ENCODE measurements around the gene THBS3.
A peak's percentile ranks its signal among the peaks of the same experiment; 100 is the strongest.
"Not testable (repeated sequence)": the region's sequence is repeated elsewhere in the genome, so short reads cannot be mapped to it uniquely, and the experiment has no call there.

Gene THBS3

DNA sequence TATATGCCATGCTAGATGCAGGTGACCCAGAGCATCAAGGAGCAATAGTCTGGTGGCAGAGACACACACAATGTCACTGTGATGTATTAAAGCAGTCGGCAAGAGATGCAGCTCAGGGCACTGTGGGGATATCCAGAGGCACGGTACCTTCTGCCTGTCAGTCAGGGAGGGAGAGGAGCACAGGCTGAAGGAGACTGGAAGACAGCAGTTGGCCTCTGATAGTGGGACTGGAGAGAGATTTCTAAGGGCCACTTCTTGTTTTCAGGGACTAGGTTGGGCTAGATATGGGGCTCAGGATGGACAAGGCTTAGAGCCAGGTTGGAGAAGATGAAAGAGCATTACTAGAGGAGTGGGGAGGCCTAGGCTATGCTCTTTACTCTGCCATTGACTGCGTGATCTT is 23.6 kb upstream of the THBS3 start:
- not testable (repeated sequence) for H3K9ac ChIP-seq (ENCODE audit: low read length); H3K4me3 ChIP-seq (ENCODE audit: low read length); H3K36me3 ChIP-seq (ENCODE audit: control insufficient read depth, insufficient read depth, low read length); H3K27me3 ChIP-seq (ENCODE audit: control insufficient read depth, insufficient read depth, low read length); H3K27ac ChIP-seq (ENCODE audit: low read depth, low read length)
- peaks cover 22% of the 10 kb centered on the region for H3K4me1 ChIP-seq (ENCODE audit: control insufficient read depth, insufficient read depth, low read length)

DNA sequence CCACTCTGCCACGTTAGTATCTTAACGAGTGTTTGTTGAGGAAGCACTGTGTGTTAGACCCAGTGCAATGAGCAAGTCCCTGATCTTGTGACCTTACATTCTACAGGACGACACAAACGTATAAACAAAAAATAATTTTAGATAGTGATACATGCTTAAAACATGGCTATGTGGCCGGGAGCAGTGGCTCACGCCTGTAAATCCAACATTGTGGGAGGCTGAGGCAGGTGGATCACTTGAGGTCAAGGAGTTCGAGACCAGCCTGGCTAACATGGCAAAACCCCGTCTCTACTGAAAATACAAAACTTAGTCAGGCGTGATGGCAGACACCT is 20.4 kb upstream of the THBS3 start:
- peak overlapping the region; percentile 1 for H3K9ac ChIP-seq (ENCODE audit: low read length)
- H3K27ac ChIP-seq (ENCODE audit: low read depth, low read length), result peak overlapping the region; percentile 87
- H3K36me3 ChIP-seq (ENCODE audit: control insufficient read depth, insufficient read depth, low read length), result no peaks in the 10 kb centered on the region
- H3K4me1 ChIP-seq (ENCODE audit: control insufficient read depth, insufficient read depth, low read length), result peaks cover 24% of the 10 kb centered on the region
- H3K27me3 ChIP-seq (ENCODE audit: control insufficient read depth, insufficient read depth, low read length), result no peaks in the 10 kb centered on the region
- H3K4me3 ChIP-seq (ENCODE audit: low read length), result peak overlapping the region; percentile 60

DNA sequence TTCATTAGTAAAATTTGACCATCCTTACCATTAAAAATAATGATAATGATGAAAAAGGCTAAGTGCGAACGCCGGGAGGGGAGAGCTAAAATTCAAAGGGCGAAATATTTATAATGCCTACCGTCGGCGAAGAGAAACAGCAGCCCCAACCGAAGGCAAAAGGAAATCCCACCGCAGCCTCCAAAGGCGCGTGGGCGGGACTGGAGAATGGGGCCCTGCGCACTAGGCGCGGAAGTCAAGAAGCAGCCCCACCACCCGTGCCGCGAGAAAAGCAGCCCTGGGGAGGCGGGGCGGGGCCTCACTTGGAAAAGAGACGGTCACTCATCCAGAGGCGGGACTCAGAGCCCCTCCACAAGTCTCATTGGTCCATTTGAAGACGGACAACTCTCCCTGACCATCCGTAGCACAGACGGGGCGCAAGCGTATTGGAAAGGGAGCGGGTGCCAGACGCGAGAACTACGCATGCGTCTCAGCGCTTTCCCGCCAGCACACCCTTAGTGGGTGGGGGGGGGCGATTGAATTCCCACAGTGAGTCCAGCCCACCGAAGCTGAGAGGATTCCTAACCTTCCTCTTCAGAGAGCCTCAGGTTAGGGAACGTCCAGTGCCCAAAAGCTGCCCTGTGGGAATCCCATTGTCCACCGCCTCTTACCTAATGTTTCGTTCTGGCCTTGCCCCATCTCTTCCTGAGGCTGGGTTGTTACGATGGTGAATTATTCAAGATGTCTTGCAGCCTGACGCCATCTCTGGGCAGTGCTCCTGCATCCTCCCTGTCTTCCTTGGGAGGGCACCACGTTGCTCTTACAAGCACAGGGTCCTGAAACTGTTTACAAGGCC is 19.8 kb upstream of the THBS3 start:
- Histone ChIP-seq H3K27ac (ENCODE audit: low read depth, low read length) (peak overlapping the region; percentile 87), H3K4me3 (ENCODE audit: low read length) (peak overlapping the region; percentile 68), H3K9ac (ENCODE audit: low read length) (peak overlapping the region; percentile 29), H3K27me3 (ENCODE audit: control insufficient read depth, insufficient read depth, low read length) (no peaks in the 10 kb centered on the region), H3K4me1 (ENCODE audit: control insufficient read depth, insufficient read depth, low read length) (peaks cover 24% of the 10 kb centered on the region), H3K36me3 (ENCODE audit: control insufficient read depth, insufficient read depth, low read length) (no peaks in the 10 kb centered on the region)

DNA sequence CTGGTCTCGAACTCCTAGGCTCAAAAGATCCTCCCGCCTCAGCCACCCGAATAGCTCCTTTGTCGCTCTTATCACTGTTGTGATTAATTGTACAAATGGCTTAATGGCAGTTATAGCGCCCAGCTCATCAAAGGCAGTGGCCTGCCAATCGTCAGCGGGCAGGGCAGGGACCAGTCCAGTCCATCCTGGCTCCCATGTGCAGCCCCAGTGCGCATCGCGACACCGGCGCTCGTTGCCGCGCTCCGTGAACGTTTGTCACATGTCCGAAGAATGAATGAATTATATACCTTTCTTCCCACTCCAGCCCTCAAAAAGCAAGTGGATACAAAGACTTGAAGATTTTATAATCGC is 19.2 kb upstream of the THBS3 start:
- Histone ChIP-seq H3K4me1 (ENCODE audit: control insufficient read depth, insufficient read depth, low read length) (peaks cover 19% of the 10 kb centered on the region), H3K9ac (ENCODE audit: low read length) (peak overlapping the region; percentile 29), H3K36me3 (ENCODE audit: control insufficient read depth, insufficient read depth, low read length) (no peaks in the 10 kb centered on the region), H3K4me3 (ENCODE audit: low read length) (peak overlapping the region; percentile 68), H3K27me3 (ENCODE audit: control insufficient read depth, insufficient read depth, low read length) (no peaks in the 10 kb centered on the region), H3K27ac (ENCODE audit: low read depth, low read length) (peak overlapping the region; percentile 79)

DNA sequence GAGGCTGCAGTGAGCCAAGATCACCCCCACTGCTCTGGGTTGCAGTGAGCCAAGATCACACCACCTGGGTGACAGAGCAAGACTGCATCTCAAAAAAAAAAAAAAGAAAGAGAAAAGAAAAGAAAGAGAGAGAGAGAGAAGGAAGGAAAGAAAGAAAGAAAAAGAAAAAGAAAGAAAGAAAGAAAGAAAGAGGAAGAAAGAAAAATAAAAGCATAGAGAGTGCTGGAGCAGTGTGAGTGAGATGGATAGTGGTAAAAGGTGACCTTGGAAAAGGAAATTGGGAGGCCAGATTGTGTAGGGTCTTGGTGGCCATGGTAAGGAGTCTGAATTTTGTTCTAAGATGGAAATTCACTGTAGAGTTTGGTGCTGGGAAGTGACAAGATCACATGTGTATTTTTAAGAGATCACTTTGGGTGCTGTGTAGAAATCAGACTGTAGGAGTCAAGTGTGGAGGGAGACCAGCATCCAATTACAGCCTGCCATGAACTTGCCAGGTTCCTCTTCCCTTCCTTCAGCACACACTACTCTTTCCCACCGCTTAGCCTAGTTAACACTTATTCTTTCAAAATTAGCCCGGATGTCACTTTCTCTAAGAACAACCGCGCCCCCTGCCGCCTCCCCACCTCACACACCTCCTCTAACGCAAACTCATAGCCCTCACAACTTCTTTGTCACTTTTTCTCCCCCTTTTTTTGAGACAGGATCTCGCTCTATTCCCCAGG is 18.7 kb upstream of the THBS3 start:
- Histone ChIP-seq H3K4me1 (ENCODE audit: control insufficient read depth, insufficient read depth, low read length) (peaks cover 16% of the 10 kb centered on the region), H3K27me3 (ENCODE audit: control insufficient read depth, insufficient read depth, low read length) (no peaks in the 10 kb centered on the region), H3K9ac (ENCODE audit: low read length) (peak overlapping the region; percentile 29), H3K27ac (ENCODE audit: low read depth, low read length) (peak overlapping the region; percentile 79), H3K36me3 (ENCODE audit: control insufficient read depth, insufficient read depth, low read length) (no peaks in the 10 kb centered on the region), H3K4me3 (ENCODE audit: low read length) (peak overlapping the region; percentile 68)

DNA sequence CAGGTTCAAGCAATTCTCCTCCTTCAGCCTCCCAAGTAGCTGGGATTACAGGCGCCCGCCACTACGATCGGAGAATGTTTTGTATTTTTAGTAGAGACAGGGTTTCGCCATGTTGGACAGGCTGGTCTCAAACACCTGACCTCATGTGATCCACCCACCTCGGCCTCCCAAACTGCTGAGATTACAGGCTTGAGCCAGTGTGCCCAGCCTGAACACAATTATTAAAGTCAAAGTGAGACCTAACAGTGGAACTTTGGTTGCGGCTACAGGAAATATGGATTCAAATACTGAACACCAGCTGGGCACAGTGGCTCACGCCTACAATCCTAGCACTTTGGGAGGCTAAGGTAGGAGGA is 17.7 kb upstream of the THBS3 start:
- not testable (repeated sequence) for H3K4me3 ChIP-seq (ENCODE audit: low read length); H3K36me3 ChIP-seq (ENCODE audit: control insufficient read depth, insufficient read depth, low read length); H3K27me3 ChIP-seq (ENCODE audit: control insufficient read depth, insufficient read depth, low read length); H3K9ac ChIP-seq (ENCODE audit: low read length)
- H3K4me1 ChIP-seq (ENCODE audit: control insufficient read depth, insufficient read depth, low read length), result peaks cover 13% of the 10 kb centered on the region
- peak overlapping the region; percentile 1 for H3K27ac ChIP-seq (ENCODE audit: low read depth, low read length)

DNA sequence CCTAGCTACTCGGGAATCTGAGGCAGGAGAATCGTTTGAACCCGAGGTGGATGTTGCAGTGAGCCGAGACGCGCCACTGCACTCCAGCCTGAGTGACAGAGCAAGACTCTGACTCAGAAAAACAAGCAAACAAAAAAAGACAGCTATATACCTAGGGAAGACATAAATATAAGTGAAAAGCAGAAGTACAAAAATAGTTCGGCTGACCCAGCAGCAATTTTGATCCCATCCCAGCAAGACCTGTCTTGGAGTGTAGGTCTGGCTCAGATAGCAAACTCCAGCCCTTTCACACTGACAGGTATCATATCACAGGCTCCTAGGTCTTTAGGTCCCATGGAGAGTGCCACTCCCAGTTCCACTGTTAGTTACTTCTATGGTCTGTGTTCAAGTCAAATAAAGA is 15.3 kb upstream of the THBS3 start:
- Histone ChIP-seq H3K36me3 (ENCODE audit: control insufficient read depth, insufficient read depth, low read length) (no peaks in the 10 kb centered on the region), H3K9ac (ENCODE audit: low read length) (no peak overlapping the region), H3K4me3 (ENCODE audit: low read length) (no peak overlapping the region), H3K27ac (ENCODE audit: low read depth, low read length) (no peak overlapping the region), H3K4me1 (ENCODE audit: control insufficient read depth, insufficient read depth, low read length) (peaks cover 11% of the 10 kb centered on the region), H3K27me3 (ENCODE audit: control insufficient read depth, insufficient read depth, low read length) (no peaks in the 10 kb centered on the region)

DNA sequence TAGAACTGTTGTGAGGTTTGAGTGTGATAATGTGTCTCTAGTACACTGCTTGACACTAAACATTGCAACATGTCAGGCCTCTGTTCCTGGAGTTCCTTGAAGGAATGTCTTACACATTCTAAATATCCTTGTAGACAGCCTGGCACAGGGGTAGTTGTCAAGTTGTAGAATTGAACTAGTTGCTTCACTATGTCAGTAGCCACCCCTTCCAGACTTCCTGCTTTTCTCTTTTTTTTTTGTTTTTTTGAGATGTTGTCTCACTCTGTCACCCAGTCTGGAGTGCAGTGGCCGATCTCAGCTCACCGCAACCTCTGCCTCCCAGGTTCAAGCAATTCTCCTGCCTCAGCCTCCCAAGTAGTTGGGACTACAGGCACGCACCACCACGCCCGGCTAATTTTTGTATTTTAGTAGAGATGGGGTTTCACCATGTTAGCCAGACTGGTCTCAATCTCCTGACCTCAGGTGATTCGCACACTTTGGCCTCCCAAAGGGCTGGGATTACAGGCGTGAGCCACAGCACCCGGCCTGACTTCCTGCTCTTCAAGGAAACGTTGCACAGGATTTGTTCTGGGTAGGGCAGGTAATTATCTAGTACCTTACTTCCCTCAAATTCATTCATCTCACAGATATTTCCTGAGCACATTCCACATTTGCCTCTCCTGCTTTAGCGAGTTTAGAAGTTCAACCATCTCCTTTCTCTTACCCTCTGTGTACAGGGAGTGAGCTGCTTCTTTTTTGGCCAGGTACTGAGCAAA is 12.7 kb upstream of the THBS3 start:
- not testable (repeated sequence) for H3K36me3 ChIP-seq (ENCODE audit: control insufficient read depth, insufficient read depth, low read length); H3K4me1 ChIP-seq (ENCODE audit: control insufficient read depth, insufficient read depth, low read length); H3K9ac ChIP-seq (ENCODE audit: low read length); H3K27me3 ChIP-seq (ENCODE audit: control insufficient read depth, insufficient read depth, low read length); H3K4me3 ChIP-seq (ENCODE audit: low read length); H3K27ac ChIP-seq (ENCODE audit: low read depth, low read length)

DNA sequence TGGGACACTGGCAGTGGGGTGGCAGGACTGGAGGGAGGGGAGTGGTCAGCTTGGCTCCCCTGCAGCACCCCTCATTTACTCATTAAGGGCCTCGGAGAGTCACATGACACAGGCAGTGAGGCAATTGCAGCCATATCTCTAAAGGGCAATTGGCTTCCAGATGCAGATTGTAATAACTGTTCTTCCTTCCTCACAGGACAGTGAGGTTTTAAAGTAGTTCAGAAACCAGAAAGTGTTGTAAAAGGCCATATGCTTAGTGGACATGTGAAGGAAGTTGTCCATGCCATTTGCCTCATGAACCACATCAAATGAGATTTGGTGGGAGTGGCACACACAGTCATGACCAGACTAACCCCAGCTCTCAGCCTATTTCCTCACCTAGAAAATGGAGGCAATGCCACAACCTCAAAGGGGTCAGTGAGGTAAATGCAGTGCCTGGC is 11.9 kb upstream of the THBS3 start:
- H3K4me1 ChIP-seq (ENCODE audit: control insufficient read depth, insufficient read depth, low read length), result no peaks in the 10 kb centered on the region
- H3K9ac ChIP-seq (ENCODE audit: low read length), result no peak overlapping the region
- no peak overlapping the region for H3K4me3 ChIP-seq (ENCODE audit: low read length)
- H3K36me3 ChIP-seq (ENCODE audit: control insufficient read depth, insufficient read depth, low read length), result no peaks in the 10 kb centered on the region
- no peak overlapping the region for H3K27ac ChIP-seq (ENCODE audit: low read depth, low read length)
- H3K27me3 ChIP-seq (ENCODE audit: control insufficient read depth, insufficient read depth, low read length), result no peaks in the 10 kb centered on the region

DNA sequence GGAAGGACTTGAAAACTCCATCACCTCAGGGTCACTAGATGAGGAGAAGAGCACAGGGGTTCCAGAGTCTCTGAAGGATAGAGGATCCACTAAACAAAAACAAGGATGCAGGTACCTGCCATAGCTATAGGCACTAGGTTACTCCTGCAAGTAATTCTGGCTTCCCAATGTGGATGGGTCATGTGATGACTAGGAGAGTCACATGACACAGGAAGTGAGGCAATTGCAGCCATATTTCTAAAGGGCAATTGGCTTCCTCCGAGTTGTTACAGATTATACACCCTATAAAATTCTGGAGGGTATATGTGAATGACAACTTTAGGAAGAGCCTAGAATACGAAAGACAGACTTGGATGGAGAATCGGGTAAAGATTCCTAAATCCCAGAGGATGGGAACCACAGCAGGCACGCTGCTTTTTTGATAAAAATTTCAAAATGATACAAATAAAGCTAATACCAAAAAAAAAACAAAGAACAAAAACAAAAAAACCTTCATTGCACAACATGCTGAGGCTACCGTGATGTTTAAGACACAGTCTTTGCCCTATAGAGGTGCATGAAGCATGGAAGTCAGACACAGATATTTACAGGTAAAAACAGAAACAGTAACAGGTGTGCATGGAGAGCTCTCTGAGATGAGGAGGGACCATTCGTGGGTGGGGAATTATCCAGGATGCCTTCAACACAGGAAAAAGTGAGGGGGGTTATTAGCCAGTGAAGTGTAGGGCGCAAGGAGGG is 11.3 kb upstream of the THBS3 start:
- Histone ChIP-seq H3K4me3 (ENCODE audit: low read length) (no peak overlapping the region), H3K27ac (ENCODE audit: low read depth, low read length) (no peak overlapping the region), H3K9ac (ENCODE audit: low read length) (no peak overlapping the region)

DNA sequence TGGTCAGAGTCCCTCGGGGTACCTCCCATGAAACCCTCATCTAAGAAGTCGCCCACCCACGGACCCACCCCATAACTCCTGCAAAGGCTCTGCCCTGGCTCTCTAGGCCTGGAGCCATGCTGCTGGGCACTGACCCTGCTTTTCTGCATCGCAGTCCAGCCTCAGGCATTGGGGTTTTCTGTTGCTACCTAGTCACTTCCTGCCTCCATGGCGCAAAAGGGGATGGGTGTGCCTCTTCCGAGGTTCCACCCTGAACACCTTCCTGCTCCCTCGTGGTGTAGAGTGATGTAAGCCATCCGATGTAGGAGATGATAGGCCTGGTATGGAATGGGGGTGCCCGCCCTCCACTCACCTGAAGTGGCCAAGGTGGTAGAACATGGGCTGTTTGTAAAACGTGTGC is 7.0 kb upstream of the THBS3 start:
- not testable (repeated sequence) for H3K4me1 ChIP-seq (ENCODE audit: control insufficient read depth, insufficient read depth, low read length); H3K4me3 ChIP-seq (ENCODE audit: low read length); H3K36me3 ChIP-seq (ENCODE audit: control insufficient read depth, insufficient read depth, low read length); H3K27ac ChIP-seq (ENCODE audit: low read depth, low read length); H3K27me3 ChIP-seq (ENCODE audit: control insufficient read depth, insufficient read depth, low read length); H3K9ac ChIP-seq (ENCODE audit: low read length)

More for the DNA sequence above, 11.3 kb upstream of the THBS3 start:
- H3K4me1 ChIP-seq (ENCODE audit: control insufficient read depth, insufficient read depth, low read length), result no peaks in the 10 kb centered on the region
- no peaks in the 10 kb centered on the region for H3K36me3 ChIP-seq (ENCODE audit: control insufficient read depth, insufficient read depth, low read length)
- no peaks in the 10 kb centered on the region for H3K27me3 ChIP-seq (ENCODE audit: control insufficient read depth, insufficient read depth, low read length)

DNA sequence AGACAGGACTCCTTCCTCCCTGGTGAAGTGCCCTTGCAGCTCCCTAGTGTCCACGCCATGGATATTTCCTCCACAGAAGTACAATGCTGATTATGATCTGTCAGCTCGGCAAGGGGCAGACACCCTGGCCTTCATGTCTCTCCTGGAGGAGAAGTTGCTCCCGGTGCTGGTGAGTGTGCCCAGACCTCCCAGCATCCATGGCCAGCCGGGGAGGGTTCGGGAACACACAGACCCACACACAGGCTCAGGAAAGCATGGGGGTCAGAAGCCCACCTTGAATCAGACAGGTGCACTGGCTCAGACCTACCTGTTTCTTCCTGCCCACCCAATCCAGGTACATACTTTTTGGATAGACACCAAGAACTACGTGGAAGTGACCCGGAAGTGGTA is 4.3 kb upstream of the THBS3 start:
- H3K27me3 ChIP-seq (ENCODE audit: control insufficient read depth, insufficient read depth, low read length); H3K36me3 ChIP-seq (ENCODE audit: control insufficient read depth, insufficient read depth, low read length); H3K9ac ChIP-seq (ENCODE audit: low read length); H3K27ac ChIP-seq (ENCODE audit: low read depth, low read length); H3K4me3 ChIP-seq (ENCODE audit: low read length): not testable (repeated sequence)
- H3K4me1 ChIP-seq (ENCODE audit: control insufficient read depth, insufficient read depth, low read length), result peaks cover 16% of the 10 kb centered on the region
